Nephron progenitor cell (in vitro differentiated cells): ENCODE measurements around the gene FLT1.

Experiments
- DNase-seq: peaks from one replicate; pipeline ENCODE4 v3.0.0; 2021
- H3K27ac Mint-ChIP-seq: 2 replicates; pipeline ENCODE4 v1.8.0; 2021; ENCODE audit warnings: mild to moderate bottlenecking, moderate library complexity, mixed read lengths
- H3K27me3 Mint-ChIP-seq: 2 replicates; pipeline ENCODE4 v1.8.0; 2021; ENCODE audit warnings: mild to moderate bottlenecking, low read depth, mixed read lengths; ENCODE audit not compliant: poor library complexity
- H3K36me3 Mint-ChIP-seq: 2 replicates; pipeline ENCODE4 v1.8.0; 2021; ENCODE audit warnings: low read depth, mixed read lengths
- H3K4me1 Mint-ChIP-seq: 2 replicates; pipeline ENCODE4 v1.8.0; 2021; ENCODE audit warnings: mixed read lengths
- H3K4me3 Mint-ChIP-seq: 2 replicates; pipeline ENCODE4 v1.8.0; 2021; ENCODE audit warnings: mild to moderate bottlenecking, moderate library complexity, mixed read lengths
- H3K9me3 Mint-ChIP-seq: 2 replicates; pipeline ENCODE4 v1.8.0; 2021; ENCODE audit warnings: mild to moderate bottlenecking, moderate library complexity, mixed read lengths
- TF ChIP-seq, protein P1 (sequence below): fragments of 200-600 bp; sonication (generic); IDR thresholded peaks from 2 replicates; pipeline ENCODE4 v1.5.0; 2021; ENCODE audit warnings: antibody characterized with exemption

FLT1 gene

DNA sequence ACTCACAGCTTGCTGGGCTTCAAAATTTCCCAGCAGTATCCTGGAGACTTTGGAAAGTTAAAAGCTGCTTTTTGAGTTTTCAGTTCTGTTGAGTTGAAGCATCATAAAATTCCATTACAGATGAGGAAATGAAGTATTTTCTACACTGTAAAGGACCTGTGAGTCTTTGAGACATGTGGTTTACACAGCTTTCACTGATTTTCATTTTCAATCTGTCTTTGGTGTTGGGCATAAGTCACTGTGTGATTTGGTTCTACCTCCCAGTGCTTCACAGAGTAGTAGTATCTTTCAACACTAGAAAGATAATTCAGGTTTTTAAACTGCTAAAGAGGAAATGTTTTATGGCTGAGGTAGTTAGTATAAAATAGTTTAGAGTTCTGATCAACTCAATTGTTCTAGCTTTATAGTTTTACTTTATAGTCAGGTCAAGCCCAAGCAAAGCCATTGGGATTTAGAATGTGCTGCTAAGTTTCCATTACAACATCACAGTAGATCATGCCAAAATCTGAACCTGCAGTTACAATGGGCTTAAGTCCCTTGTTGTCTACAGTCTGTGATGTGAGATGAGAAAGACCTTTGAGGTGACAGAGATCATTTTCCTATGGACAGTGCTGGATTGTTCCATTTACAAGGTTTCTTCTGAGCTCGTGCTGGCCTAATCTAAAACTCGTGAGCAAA lies 161.6 kb downstream of the FLT1 start:
- peaks cover 6% of the 10 kb centered on the region for H3K9me3 Mint-ChIP-seq
- peaks cover 4% of the 10 kb centered on the region for H3K27me3 Mint-ChIP-seq
- H3K36me3 Mint-ChIP-seq, result peaks cover 5% of the 10 kb centered on the region
- H3K4me1 Mint-ChIP-seq, result peaks cover 46% of the 10 kb centered on the region
- TF ChIP-seq, protein P1, sequence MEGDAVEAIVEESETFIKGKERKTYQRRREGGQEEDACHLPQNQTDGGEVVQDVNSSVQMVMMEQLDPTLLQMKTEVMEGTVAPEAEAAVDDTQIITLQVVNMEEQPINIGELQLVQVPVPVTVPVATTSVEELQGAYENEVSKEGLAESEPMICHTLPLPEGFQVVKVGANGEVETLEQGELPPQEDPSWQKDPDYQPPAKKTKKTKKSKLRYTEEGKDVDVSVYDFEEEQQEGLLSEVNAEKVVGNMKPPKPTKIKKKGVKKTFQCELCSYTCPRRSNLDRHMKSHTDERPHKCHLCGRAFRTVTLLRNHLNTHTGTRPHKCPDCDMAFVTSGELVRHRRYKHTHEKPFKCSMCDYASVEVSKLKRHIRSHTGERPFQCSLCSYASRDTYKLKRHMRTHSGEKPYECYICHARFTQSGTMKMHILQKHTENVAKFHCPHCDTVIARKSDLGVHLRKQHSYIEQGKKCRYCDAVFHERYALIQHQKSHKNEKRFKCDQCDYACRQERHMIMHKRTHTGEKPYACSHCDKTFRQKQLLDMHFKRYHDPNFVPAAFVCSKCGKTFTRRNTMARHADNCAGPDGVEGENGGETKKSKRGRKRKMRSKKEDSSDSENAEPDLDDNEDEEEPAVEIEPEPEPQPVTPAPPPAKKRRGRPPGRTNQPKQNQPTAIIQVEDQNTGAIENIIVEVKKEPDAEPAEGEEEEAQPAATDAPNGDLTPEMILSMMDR, result no peak
- no peak overlapping the region for H3K27ac Mint-ChIP-seq
- H3K4me3 Mint-ChIP-seq, result no peak overlapping the region
- no peak for DNase-seq

DNA sequence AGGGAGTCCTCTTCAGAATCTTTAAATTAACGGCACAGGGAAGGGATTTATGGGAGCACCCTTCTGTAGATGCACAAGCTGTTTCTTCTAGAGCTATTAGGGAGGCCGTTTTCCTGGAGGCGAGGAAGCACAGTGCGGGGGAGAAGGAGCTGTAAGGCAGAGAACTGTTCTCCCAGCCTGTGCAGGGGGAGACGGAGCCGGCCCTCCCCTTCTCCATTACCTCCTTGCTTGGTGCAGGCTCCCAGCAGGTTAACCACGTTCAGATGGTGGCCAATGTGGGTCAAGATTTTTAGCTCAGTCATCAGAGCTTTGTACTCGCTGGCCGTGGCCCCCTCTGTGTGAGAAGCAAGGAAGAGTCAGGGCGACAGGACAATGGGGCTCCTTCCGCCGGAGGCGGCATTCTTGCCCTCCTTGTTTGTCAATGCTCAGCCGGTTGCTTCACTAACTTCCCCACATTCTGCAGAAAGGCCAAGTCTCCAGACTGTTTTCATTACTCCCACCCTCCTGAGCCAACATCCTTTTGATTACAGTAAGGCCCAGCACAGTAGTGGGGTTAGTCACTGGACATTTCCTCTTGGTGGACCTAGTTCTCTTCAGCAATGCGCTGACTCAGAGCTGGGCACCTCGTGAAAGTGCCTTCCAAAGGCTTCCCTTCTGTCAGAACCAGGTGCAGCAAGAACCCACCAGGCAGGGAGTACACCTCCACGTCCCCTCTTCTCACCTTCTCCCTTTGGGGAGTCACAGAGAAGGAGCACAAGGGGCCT lies 165.4 kb downstream of the FLT1 start:
- no peak for DNase-seq
- no peak overlapping the region for H3K27ac Mint-ChIP-seq
- H3K36me3 Mint-ChIP-seq, result peaks cover 11% of the 10 kb centered on the region
- H3K4me1 Mint-ChIP-seq, result peaks cover 27% of the 10 kb centered on the region
- H3K4me3 Mint-ChIP-seq, result no peak overlapping the region
- H3K9me3 Mint-ChIP-seq, result peaks cover 13% of the 10 kb centered on the region
- TF ChIP-seq, protein P1, result no peak
- peaks cover 8% of the 10 kb centered on the region for H3K27me3 Mint-ChIP-seq

- Mint-ChIP-seq H3K9me3 (peaks cover 13% of the 10 kb centered on the region), H3K27me3 (peaks cover 10% of the 10 kb centered on the region), H3K4me1 (peaks cover 37% of the 10 kb centered on the region), H3K36me3 (peaks cover 11% of the 10 kb centered on the region), H3K4me3 (no peak overlapping the region), H3K27ac (no peak overlapping the region)
- DNase-seq, result no peak
- TF ChIP-seq, protein P1, result no peak
Observed at GRCh38 chr13:28328271-28328607, 166.7 kb downstream of the FLT1 start.

DNA sequence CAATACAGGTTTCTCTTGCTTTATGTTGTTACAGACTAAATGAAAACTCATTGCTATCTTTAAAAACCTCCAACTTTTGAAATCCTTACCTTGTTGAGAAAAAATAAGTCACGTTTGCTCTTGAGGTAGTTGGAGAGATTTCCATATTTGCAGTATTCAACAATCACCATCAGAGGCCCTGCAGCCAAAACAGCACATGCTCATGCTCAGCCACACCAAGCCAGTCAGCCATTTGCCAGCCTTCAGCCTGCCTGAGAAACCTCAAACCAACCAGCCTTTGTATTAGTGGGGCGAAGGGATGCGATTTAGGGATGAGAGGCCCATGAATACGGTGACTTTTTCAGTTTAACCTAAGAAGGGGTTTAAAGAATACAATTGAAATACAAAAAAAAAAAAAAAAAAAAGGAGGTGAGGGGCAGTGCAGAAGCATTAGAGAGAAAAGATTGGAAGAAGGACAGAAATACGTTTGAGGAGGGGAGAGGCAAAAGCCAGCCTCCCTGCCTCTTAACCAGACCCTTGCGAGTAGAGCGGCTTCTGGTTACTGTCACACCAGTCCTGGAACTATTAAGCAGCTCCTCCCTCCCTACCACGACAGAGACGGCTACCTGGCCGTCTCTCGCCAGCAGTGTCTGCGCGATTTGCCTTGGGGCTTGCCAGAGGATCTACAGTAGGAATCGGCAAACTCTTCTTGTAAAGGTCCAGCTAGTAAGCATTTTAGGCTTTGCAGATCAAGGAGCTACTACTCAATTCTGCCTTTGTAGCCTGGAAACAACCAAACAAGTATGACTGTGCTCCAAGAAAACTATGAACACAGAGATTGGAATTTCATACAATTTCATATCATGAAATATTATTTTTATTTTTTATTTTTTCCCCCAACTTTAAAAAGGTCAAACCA lies 167.3 kb downstream of the FLT1 start:
- no peak overlapping the region for H3K27ac Mint-ChIP-seq
- peaks cover 13% of the 10 kb centered on the region for H3K9me3 Mint-ChIP-seq
- no peak for DNase-seq
- H3K36me3 Mint-ChIP-seq, result peaks cover 11% of the 10 kb centered on the region
- H3K4me3 Mint-ChIP-seq, result no peak overlapping the region
- H3K27me3 Mint-ChIP-seq, result peaks cover 10% of the 10 kb centered on the region
- peaks cover 40% of the 10 kb centered on the region for H3K4me1 Mint-ChIP-seq
- TF ChIP-seq, protein P1, result no peak

DNA sequence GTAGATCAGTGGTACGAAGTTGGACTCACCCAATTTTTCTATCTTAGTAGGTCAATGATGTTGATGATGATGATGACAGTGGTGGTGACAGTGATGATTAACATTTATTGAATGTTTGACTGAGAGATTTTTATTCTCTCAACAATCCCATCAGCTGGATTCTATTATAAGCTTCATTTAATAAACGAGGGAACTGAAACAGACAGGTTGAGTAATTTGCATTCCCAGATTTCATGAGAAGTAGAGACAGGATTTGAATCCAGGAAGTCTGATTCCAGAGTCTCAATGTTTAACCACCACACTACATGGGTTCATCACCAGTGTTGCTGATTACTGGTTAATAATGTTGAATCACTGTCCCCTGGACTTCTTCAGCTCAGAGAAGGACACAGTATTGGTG lies 168.9 kb downstream of the FLT1 start:
- Mint-ChIP-seq H3K4me3 (no peak overlapping the region), H3K9me3 (peaks cover 13% of the 10 kb centered on the region), H3K36me3 (peaks cover 11% of the 10 kb centered on the region), H3K27me3 (peaks cover 10% of the 10 kb centered on the region), H3K4me1 (peaks cover 53% of the 10 kb centered on the region), H3K27ac (no peak overlapping the region)
- no peak for DNase-seq
- TF ChIP-seq, protein P1, result no peak
